Astrocyte (in vitro differentiated cells and primary cell): Measurements from ENCODE around the gene DLX3. TPM values are rescaled to one million over a fixed set of nuclear protein-coding genes. Genes with fewer than 3 reads are reported as not detected.
A peak's percentile ranks its signal among the peaks of the same experiment; 100 is the strongest.

Source experiments
- DNase-seq: peaks from one replicate; pipeline ENCODE4 v3.0.0-alpha.2; 2010; ENCODE audit warnings: low read depth
- FAIRE-seq: peaks from 2 replicates; lab custom pipeline; 2011; peaks lifted over from hg19 to GRCh38; lab: Jason Lieb, UNC
- H2AFZ ChIP-seq: 2 replicates; pipeline ENCODE4 v1.6.0; 2012; ENCODE audit warnings: low read depth, low read length, inconsistent platforms
- H3K27ac ChIP-seq: 2 replicates; pipeline ENCODE4 v1.5.1; 2011; ENCODE audit warnings: low read depth, low read length, inconsistent platforms
- H3K27me3 ChIP-seq: 2 replicates; pipeline ENCODE4 v1.6.0; 2011; ENCODE audit warnings: low read length, inconsistent platforms; ENCODE audit not compliant: insufficient read depth
- H3K36me3 ChIP-seq: 2 replicates; pipeline ENCODE4 v1.5.1; 2011; ENCODE audit warnings: low read length, inconsistent platforms; ENCODE audit not compliant: insufficient read depth
- H3K4me1 ChIP-seq: 2 replicates; pipeline ENCODE4 v1.5.1; 2011; ENCODE audit warnings: low read length, inconsistent platforms; ENCODE audit not compliant: insufficient read depth
- H3K4me2 ChIP-seq: 2 replicates; pipeline ENCODE4 v1.6.0; 2012; ENCODE audit warnings: low read length, inconsistent platforms
- H3K4me3 ChIP-seq: 2 replicates; pipeline ENCODE4 v1.5.1; 2011; ENCODE audit warnings: low read depth, mild to moderate bottlenecking, low read length, inconsistent platforms; ENCODE audit not compliant: insufficient read depth
- H3K79me2 ChIP-seq: 2 replicates; pipeline ENCODE4 v1.6.0; 2012; ENCODE audit warnings: mild to moderate bottlenecking, low read length, inconsistent platforms; ENCODE audit not compliant: insufficient read depth
- H3K9ac ChIP-seq: 2 replicates; pipeline ENCODE4 v1.6.0; 2012; ENCODE audit warnings: mild to moderate bottlenecking, low read length, inconsistent platforms
- H3K9me3 ChIP-seq: 2 replicates; pipeline ENCODE4 v1.5.1; 2012; ENCODE audit warnings: low read depth, mild to moderate bottlenecking, low read length, inconsistent platforms; ENCODE audit not compliant: insufficient read depth
- H4K20me1 ChIP-seq: 2 replicates; pipeline ENCODE4 v1.6.0; 2012; ENCODE audit warnings: low read length, inconsistent platforms; ENCODE audit not compliant: insufficient read depth
- H3K27ac Mint-ChIP-seq: one replicate; pipeline ENCODE4 v1.8.0; 2021; ENCODE audit warnings: mild to moderate bottlenecking, mixed read lengths; ENCODE audit not compliant: unreplicated experiment
- H3K27me3 Mint-ChIP-seq: one replicate; pipeline ENCODE4 v1.8.0; 2021; ENCODE audit warnings: low read depth, mixed read lengths; ENCODE audit not compliant: unreplicated experiment
- H3K36me3 Mint-ChIP-seq: one replicate; pipeline ENCODE4 v1.8.0; 2021; ENCODE audit warnings: low read depth, mixed read lengths; ENCODE audit not compliant: unreplicated experiment
- H3K4me1 Mint-ChIP-seq: one replicate; pipeline ENCODE4 v1.8.0; 2021; ENCODE audit warnings: low read depth, mixed read lengths; ENCODE audit not compliant: unreplicated experiment
- H3K4me3 Mint-ChIP-seq: one replicate; pipeline ENCODE4 v1.8.0; 2021; ENCODE audit warnings: mild to moderate bottlenecking, moderate library complexity, mixed read lengths; ENCODE audit not compliant: unreplicated experiment
- H3K9me3 Mint-ChIP-seq: one replicate; pipeline ENCODE4 v1.8.0; 2021; ENCODE audit warnings: mild to moderate bottlenecking, mixed read lengths; ENCODE audit not compliant: unreplicated experiment
- EZH2 ChIP-seq: IDR thresholded peaks from 2 replicates; pipeline ENCODE4 v1.6.1; 2012; ENCODE audit warnings: mild to moderate bottlenecking, low read length, inconsistent platforms; ENCODE audit not compliant: insufficient read depth
- total RNA-seq: library from RNA; stranded (reverse); gene quantifications from 2 replicates; pipeline ENCODE4 v1.2.1, GENCODE V29; 2021
- TF ChIP-seq, protein P1 (sequence below): IDR thresholded peaks from 2 replicates; pipeline ENCODE4 v1.5.1; 2011; ENCODE audit warnings: low read depth, mild to moderate bottlenecking, inconsistent platforms, low read length, moderate library complexity; ENCODE audit not compliant: insufficient read depth

DLX3 gene
- total RNA-seq, 1 donor from 2014 or later, result 1.00 TPM

DNA sequence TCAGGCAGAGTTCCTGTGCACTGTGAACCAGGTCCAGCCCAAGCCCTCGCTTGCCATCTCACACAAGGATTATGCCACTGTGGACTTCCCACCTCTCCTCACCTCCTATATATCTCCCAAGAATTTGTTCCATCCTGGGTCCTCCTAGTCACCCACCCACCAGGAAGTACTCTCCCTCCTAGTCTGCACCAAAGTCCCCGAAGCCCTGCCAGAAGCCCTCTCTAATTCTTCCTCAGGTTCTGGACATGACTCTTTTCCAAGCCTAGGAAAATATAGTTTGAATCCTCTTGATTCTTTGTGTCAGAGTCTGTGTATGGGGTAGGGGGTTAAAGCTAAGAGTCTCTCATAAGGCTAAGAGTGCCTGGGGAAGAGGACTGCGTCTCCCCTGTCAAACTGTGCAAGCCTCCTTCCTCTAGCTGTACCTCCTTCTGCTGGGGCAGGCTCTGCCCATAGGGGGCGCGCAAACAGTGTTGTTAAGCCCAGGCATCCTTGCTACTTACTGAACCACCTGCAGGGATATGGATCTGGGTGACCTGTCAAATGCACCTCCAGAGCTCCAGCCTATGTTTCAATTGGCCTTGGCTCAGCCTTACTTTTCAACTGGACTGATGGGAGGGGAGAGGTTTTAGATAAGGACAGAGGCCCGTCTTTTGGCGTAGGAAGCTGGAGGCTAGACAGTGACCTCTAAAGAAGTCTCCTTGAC lies 42.7 kb downstream of the DLX3 start:
- peak; percentile 28 for DNase-seq
- Histone ChIP-seq H3K9me3 (no peaks in the 10 kb centered on the region), H2AFZ (no peak overlapping the region), H4K20me1 (peaks cover 7% of the 10 kb centered on the region), H3K27ac (no peak overlapping the region), H3K9ac (no peak overlapping the region), H3K36me3 (no peaks in the 10 kb centered on the region), H3K4me3 (no peak overlapping the region), H3K79me2 (no peaks in the 10 kb centered on the region), H3K4me2 (peak overlapping the region; percentile 37), H3K27me3 (peaks cover 22% of the 10 kb centered on the region), H3K4me1 (peaks cover 11% of the 10 kb centered on the region)
- no peak for TF ChIP-seq EZH2
- TF ChIP-seq, protein P1, sequence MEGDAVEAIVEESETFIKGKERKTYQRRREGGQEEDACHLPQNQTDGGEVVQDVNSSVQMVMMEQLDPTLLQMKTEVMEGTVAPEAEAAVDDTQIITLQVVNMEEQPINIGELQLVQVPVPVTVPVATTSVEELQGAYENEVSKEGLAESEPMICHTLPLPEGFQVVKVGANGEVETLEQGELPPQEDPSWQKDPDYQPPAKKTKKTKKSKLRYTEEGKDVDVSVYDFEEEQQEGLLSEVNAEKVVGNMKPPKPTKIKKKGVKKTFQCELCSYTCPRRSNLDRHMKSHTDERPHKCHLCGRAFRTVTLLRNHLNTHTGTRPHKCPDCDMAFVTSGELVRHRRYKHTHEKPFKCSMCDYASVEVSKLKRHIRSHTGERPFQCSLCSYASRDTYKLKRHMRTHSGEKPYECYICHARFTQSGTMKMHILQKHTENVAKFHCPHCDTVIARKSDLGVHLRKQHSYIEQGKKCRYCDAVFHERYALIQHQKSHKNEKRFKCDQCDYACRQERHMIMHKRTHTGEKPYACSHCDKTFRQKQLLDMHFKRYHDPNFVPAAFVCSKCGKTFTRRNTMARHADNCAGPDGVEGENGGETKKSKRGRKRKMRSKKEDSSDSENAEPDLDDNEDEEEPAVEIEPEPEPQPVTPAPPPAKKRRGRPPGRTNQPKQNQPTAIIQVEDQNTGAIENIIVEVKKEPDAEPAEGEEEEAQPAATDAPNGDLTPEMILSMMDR, result peak; percentile 81
- no peaks in the 10 kb centered on the region for H3K36me3 Mint-ChIP-seq
- H3K27me3 Mint-ChIP-seq, result peaks cover 78% of the 10 kb centered on the region
- no peak overlapping the region for H3K27ac Mint-ChIP-seq
- H3K4me1 Mint-ChIP-seq, result peaks cover 4% of the 10 kb centered on the region
- H3K9me3 Mint-ChIP-seq, result no peaks in the 10 kb centered on the region
- H3K4me3 Mint-ChIP-seq, result no peak overlapping the region
- no peak for FAIRE-seq

DNA sequence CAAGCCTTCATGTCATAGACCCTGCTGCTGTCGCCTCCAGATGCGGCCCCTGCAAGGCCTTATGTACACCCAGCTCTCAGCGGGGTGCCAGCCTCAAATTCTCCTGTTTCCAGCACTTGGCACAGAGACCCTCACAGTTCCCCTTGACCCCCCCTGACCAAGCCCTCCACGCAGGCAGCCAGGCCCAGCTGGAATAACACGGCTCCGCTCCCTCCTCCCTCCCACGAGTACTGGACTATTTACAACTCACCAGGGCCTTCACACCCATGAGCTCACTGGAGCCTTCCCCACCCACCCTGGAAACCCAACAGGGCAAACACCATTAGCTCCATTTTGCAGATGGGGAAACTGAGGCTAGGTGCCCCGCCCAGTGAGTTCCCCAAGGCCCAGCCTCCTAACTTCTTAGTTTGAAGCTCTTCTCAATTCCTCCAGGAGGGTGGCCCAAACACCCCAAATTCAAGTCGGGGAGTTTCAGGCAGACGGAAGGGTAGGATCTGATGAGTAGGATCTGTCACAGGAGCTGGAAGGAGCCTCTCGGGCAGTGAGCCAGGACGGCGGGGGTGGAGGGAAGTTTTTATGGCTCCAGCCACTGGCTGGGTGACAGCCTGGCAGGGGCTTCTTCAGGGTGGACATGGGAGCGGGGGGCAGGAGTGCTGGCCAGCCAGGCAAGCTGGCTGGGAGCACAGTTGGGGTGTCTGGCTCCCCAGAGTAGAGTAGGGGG lies 43.5 kb downstream of the DLX3 start:
- Histone ChIP-seq H2AFZ (no peak overlapping the region), H3K4me2 (no peak overlapping the region), H4K20me1 (peaks cover 7% of the 10 kb centered on the region), H3K79me2 (no peaks in the 10 kb centered on the region), H3K4me1 (peaks cover 11% of the 10 kb centered on the region), H3K27me3 (peaks cover 19% of the 10 kb centered on the region), H3K9me3 (no peaks in the 10 kb centered on the region), H3K36me3 (no peaks in the 10 kb centered on the region), H3K4me3 (no peak overlapping the region), H3K27ac (no peak overlapping the region), H3K9ac (no peak overlapping the region)
- no peak overlapping the region for H3K27ac Mint-ChIP-seq
- FAIRE-seq (no peak), DNase-seq (no peak)
- TF ChIP-seq, protein P1, result no peak
- no peak for TF ChIP-seq EZH2
- peaks cover 4% of the 10 kb centered on the region for H3K4me1 Mint-ChIP-seq
- no peaks in the 10 kb centered on the region for H3K9me3 Mint-ChIP-seq
- H3K4me3 Mint-ChIP-seq, result no peak overlapping the region
- no peaks in the 10 kb centered on the region for H3K36me3 Mint-ChIP-seq
- H3K27me3 Mint-ChIP-seq, result peaks cover 72% of the 10 kb centered on the region
